ENCODE results near the gene ROPN1B.

GRCh38 chr3:125959317-125960065 lies 9.5 kb upstream of the ROPN1B start:
- TF ChIP-seq CTCF (IDR thresholded peaks at IDR 0.05) (no peak), SIN3A (IDR thresholded peaks at IDR 0.05; ENCODE audit: borderline replicate concordance, insufficient read depth, low read depth, low read length) (no peak)
